NAMALWA (cell line): ENCODE measurements around the gene ALK.

ENCODE experiments used
- DNase-seq: peaks from one replicate; pipeline ENCODE4 v3.0.0-alpha.2; 2015; ENCODE audit warnings: low spot score

Gene ALK

GRCh38 chr2:29448096-29448688, 473.2 kb downstream of the ALK start:
- DNase-seq = no peak

- DNase-seq = no peak
Measured at GRCh38 chr2:29447513-29447912, 473.9 kb downstream of the ALK start.

- DNase-seq = no peak
Measured at GRCh38 chr2:29446847-29447246, 474.5 kb downstream of the ALK start.

- DNase-seq = no peak
Measured at GRCh38 chr2:29444150-29444549, 477.2 kb downstream of the ALK start.

- DNase-seq = no peak
Measured at GRCh38 chr2:29443627-29444026, 477.8 kb downstream of the ALK start.

- no peak for DNase-seq
Measured at GRCh38 chr2:29443151-29443550, 478.2 kb downstream of the ALK start.

- DNase-seq = no peak
Measured at GRCh38 chr2:29440921-29441623, 480.3 kb downstream of the ALK start.

- DNase-seq = no peak
Measured at GRCh38 chr2:29433920-29434319, 487.5 kb downstream of the ALK start.

- no peak for DNase-seq
Measured at GRCh38 chr2:29433128-29433527, 488.3 kb downstream of the ALK start.

GRCh38 chr2:29431485-29431884, 489.9 kb downstream of the ALK start:
- DNase-seq = no peak

- DNase-seq = no peak
Measured at GRCh38 chr2:29430382-29431112, 490.8 kb downstream of the ALK start.

- DNase-seq = no peak
Measured at GRCh38 chr2:29426354-29426753, 495.0 kb downstream of the ALK start.

GRCh38 chr2:29425866-29426265, 495.5 kb downstream of the ALK start:
- no peak for DNase-seq

GRCh38 chr2:29423061-29423666, 498.2 kb downstream of the ALK start:
- no peak for DNase-seq

GRCh38 chr2:29420999-29421782, 500.2 kb downstream of the ALK start:
- no peak for DNase-seq

GRCh38 chr2:29420464-29420863, 500.9 kb downstream of the ALK start:
- no peak for DNase-seq

GRCh38 chr2:29417630-29418029, 503.8 kb downstream of the ALK start:
- no peak for DNase-seq

GRCh38 chr2:29412197-29412925, 509.0 kb downstream of the ALK start:
- no peak for DNase-seq

GRCh38 chr2:29405707-29406106, 515.7 kb downstream of the ALK start:
- no peak for DNase-seq

- DNase-seq = no peak
Measured at GRCh38 chr2:29405266-29405665, 516.1 kb downstream of the ALK start.

- no peak for DNase-seq
Measured at GRCh38 chr2:29401994-29402393, 519.4 kb downstream of the ALK start.
